Epithelial cell of esophagus (primary cell): ENCODE data around the gene SPTB.

Source experiments
- DNase-seq: peaks from one replicate; pipeline ENCODE4 v3.0.0; 2010; ENCODE audit warnings: low read depth
- H3K4me3 ChIP-seq: 2 replicates; pipeline ENCODE4 v1.5.1; 2011; ENCODE audit warnings: mild to moderate bottlenecking, low read length, control low read depth
- CTCF ChIP-seq: IDR thresholded peaks from 2 replicates; pipeline ENCODE4 v1.5.1; 2011; ENCODE audit warnings: low read depth, mild to moderate bottlenecking, low read length, control low read depth, inconsistent platforms; ENCODE audit not compliant: insufficient read depth; ENCODE audit errors: missing control alignments

SPTB gene

GRCh38 chr14:64741200-64741599, 138.5 kb downstream of the SPTB start:
- TF ChIP-seq CTCF, result no peak
- no peak for DNase-seq

GRCh38 chr14:64738281-64738804, 141.4 kb downstream of the SPTB start:
- no peak for DNase-seq
- no peak overlapping the region for H3K4me3 ChIP-seq
- no peak for TF ChIP-seq CTCF

More at GRCh38 chr14:64741200-64741599, 138.5 kb downstream of the SPTB start:
- no peak overlapping the region for H3K4me3 ChIP-seq

GRCh38 chr14:64737391-64738280, 142.1 kb downstream of the SPTB start:
- TF ChIP-seq CTCF, result no peak
- H3K4me3 ChIP-seq, result no peak overlapping the region
- no peak for DNase-seq

- peak; percentile 6 for TF ChIP-seq CTCF
Measured at GRCh38 chr14:64736271-64737169, 143.2 kb downstream of the SPTB start.

GRCh38 chr14:64734990-64735389, 144.7 kb downstream of the SPTB start:
- TF ChIP-seq CTCF, result no peak
- H3K4me3 ChIP-seq, result no peak overlapping the region
- DNase-seq, result no peak

More at GRCh38 chr14:64736271-64737169, 143.2 kb downstream of the SPTB start:
- DNase-seq, result peak; percentile 56
- no peak overlapping the region for H3K4me3 ChIP-seq

GRCh38 chr14:64733899-64734298, 145.8 kb downstream of the SPTB start:
- DNase-seq, result no peak
- no peak overlapping the region for H3K4me3 ChIP-seq
- TF ChIP-seq CTCF, result no peak
